OCI-LY1 (cell line): ENCODE results near the gene MCTP1.

Source experiments
- EZH2 ChIP-seq: fragments of 200-600 bp; sonication (generic), shearing (Covaris generic); IDR thresholded peaks from 2 replicates; pipeline ENCODE4 v1.8.0; 2017; ENCODE audit warnings: borderline replicate concordance, mixed run types, mild to moderate bottlenecking, antibody characterized with exemption, low read length, moderate library complexity, mixed read lengths
- TF ChIP-seq, protein P1 (sequence below): fragments of 200-600 bp; sonication (generic), shearing (Covaris generic); IDR thresholded peaks from 2 replicates; pipeline ENCODE4 v1.5.1; 2017; ENCODE audit warnings: mild to moderate bottlenecking, antibody characterized with exemption, low read length, moderate library complexity, mixed read lengths

DNA sequence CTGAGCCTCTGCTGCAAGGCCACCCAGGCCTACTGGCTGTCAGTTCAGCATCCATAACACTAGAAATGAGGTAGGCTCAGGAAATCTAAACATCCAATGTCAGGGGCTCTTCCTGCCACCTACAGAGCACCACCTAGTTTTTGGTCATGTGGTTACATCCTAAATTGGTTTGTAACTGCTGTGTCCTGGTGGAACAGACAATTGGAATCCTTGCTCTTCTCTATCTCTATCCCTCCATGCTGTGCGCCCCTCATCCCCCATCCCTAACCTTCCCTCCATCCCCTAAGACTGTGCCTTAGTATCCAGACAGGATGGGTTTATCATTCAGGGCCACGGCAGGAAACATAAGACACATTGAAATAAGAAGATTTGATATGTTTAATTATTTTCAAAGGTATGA is 11.4 kb upstream of the MCTP1 start:
- TF ChIP-seq, protein P1, sequence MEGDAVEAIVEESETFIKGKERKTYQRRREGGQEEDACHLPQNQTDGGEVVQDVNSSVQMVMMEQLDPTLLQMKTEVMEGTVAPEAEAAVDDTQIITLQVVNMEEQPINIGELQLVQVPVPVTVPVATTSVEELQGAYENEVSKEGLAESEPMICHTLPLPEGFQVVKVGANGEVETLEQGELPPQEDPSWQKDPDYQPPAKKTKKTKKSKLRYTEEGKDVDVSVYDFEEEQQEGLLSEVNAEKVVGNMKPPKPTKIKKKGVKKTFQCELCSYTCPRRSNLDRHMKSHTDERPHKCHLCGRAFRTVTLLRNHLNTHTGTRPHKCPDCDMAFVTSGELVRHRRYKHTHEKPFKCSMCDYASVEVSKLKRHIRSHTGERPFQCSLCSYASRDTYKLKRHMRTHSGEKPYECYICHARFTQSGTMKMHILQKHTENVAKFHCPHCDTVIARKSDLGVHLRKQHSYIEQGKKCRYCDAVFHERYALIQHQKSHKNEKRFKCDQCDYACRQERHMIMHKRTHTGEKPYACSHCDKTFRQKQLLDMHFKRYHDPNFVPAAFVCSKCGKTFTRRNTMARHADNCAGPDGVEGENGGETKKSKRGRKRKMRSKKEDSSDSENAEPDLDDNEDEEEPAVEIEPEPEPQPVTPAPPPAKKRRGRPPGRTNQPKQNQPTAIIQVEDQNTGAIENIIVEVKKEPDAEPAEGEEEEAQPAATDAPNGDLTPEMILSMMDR = no peak
- TF ChIP-seq EZH2 = no peak
